A549 treated with RU486 at 1 μM for 4 hours (cell line): ENCODE measurements around the gene KXD1. TPM values are rescaled to one million over a fixed set of nuclear protein-coding genes. Genes with fewer than 3 reads are reported as not detected.

Source experiments
- total RNA-seq: library from RNA; stranded (reverse); fragments of 200-300 nt; extraction: Qiagen RNA extraction; gene quantifications from 5 replicates; pipeline ENCODE4 v1.2.3, GENCODE V29; 2022; ENCODE audit warnings: low read depth

Gene KXD1, protein sequence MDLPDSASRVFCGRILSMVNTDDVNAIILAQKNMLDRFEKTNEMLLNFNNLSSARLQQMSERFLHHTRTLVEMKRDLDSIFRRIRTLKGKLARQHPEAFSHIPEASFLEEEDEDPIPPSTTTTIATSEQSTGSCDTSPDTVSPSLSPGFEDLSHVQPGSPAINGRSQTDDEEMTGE
- 81.6 to 108 TPM (median 102 TPM) in 5 replicates for total RNA-seq

DNA sequence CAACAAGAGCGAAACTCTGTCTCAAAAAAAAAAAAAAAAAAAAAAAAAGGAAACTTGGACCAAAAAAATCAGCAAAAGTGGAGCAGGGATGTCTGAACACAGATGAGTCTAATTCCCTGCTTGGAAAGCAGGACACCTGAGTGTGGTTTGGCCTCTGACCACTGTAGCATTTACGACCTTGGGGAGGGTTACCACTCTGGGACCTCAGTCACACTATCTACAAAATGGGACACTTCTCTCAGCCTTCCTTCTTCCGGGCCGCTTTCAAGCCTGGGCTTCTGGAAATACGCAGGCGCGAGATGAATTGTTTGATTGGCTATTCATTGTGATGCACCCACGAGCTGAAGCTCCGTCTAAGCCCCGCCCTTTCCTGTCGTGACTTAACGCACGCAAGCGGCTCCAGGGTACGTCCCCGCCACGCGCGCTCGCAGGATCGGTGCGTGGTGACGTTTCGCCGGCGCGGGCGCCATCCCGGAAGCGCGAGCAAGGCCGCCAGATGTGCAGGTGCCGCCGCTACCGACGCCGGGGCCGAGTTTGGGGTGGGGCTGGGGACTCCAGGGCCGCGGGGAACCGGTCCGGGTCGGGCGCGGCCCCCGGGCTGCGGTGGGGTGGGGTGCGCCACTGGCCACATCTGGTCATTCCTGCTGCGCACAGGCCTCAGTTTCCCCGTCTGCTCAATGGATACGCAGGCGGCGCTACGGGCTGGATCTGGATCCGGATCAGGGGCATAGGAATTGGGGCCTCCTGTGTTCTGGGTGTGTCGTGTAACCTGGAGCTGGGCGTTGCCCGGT, at the start of gene KXD1:
Gene KXD1 (plus strand): TSS at position 460 of the 791 bp plus-strand sequence. CDS start 4,187 bp downstream, outside the sequence.

GRCh38 chr19:18521692-18522123, 36.0 kb upstream of the KXD1 start, which contains the start of gene ELL:
ELL (minus strand) TSS chr19:18522070; CDS start chr19:18522055, 15 bp downstream.

GRCh38 chr19:18542941-18543813, 14.5 kb upstream of the KXD1 start, which contains the start of gene FKBP8:
FKBP8 (minus strand) TSS chr19:18543573; CDS start chr19:18541970, 1,603 bp downstream.

GRCh38 chr19:18571564-18572344, 14.1 kb downstream of the KXD1 start, which contains the start of gene UBA52:
UBA52 (plus strand) TSS chr19:18571857; CDS start chr19:18573301, 1,444 bp downstream.

DNA sequence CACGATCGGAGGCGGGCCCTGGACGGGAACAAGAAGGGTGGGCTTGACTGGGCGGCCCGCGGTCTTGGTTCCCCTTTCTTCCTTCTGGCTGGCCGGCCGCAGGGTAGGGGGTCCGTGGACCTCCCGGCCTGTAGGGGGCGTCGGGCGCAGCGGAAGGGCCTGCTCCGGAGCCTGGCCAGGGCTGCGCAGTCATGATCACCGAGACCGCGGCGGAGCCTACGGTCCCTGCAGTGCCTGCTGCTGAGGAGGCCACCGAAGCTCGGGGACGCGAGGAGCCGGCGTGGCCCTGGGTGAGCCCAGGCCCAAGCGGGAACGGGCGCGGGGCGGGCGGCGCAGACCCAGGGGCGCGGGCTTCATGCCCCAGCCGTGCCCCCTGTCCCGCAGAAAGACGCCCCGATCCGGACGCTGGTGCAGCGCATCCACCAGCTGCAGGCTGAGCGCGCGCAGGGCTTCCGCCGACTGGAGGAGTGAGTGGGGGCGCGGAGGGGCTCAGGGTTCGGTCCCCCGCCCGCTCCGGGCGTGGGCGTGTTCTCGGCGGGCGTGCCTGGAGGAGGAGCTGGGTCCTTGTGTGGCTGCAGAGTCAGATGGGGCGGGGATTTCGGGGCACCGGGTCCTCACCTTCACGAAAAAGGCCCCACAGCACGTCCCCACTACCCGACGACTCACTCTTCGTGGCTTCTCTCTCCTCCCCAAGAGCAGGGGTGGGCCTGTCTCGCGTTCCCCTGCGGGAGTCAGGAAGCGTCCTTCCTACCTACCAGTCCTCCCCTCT, 31.1 kb downstream of the KXD1 start, which contains the start of gene REX1BD:
Gene REX1BD (plus strand): TSS at position 188 of the 769 bp plus-strand sequence. CDS start 4 bp downstream, at position 192.

GRCh38 chr19:18606281-18607225, 48.9 kb downstream of the KXD1 start, which contains the start of gene CRLF1:
CRLF1 (minus strand) TSS chr19:18606799; CDS start chr19:18606656, 143 bp downstream.

DNA sequence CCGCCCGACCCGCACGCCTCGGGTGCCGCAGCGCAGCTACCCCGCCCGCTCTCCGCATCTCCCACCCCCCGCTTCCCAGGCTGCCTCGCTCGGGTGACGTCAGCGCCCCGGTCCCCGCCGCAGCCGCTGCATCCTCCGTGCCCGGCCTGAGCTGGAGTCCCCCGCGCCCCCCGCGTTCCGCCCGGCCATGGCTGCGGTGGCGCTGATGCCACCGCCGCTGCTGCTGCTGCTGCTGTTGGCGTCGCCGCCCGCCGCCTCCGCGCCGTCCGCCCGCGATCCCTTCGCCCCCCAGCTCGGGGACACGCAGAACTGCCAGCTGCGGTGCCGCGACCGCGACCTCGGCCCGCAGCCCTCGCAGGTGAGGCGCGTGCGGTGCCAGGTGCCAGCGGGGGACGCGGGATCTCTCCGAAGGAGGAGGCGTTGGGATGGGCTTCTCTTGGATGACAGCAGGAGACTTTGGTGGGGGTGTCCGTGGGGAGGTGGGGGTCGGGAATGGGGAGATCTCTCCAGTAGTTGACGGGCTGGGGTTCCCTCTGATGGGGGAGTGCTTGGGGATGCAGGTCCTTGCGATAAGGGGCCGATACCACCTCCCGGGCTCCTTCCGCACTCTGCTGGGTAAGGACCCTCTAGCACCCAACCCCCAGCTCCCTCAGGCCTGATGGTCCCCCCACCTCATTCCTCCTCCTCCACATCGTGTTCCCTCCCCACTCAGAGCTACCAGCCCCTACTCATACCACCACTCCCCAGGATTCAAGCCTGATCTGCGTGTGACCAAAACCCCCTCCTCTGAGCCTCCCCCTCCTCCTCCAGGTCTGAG, 55.3 kb downstream of the KXD1 start, which contains the start of gene TMEM59L:
Gene TMEM59L (plus strand): TSS at position 99 of the 817 bp plus-strand sequence. CDS start 89 bp downstream, at position 188.

Other genes with a start within 250 kb of the KXD1 start
- 228 to 256 TPM (median 239 TPM) in 5 replicates for gene LSM4, start 234.8 kb upstream of the KXD1 start, total RNA-seq
- gene PGPEP1, start 217.3 kb upstream of the KXD1 start, total RNA-seq = 2.6 to 3.1 TPM (median 2.6 TPM) in 5 replicates
- 30.3 to 66.7 TPM (median 56.0 TPM) in 5 replicates for gene GDF15, start 171.7 kb upstream of the KXD1 start, total RNA-seq
- not detected in 5 replicates for gene LRRC25, start 160.2 kb upstream of the KXD1 start, total RNA-seq
- gene SSBP4, start 138.5 kb upstream of the KXD1 start, total RNA-seq = 34.1 to 57.9 TPM (median 51.4 TPM) in 5 replicates
- gene ISYNA1, start 119.7 kb upstream of the KXD1 start, total RNA-seq = 27.1 to 47.3 TPM (median 45.2 TPM) in 5 replicates
- gene ELL, start 35.8 kb upstream of the KXD1 start, total RNA-seq = 3.9 to 6.1 TPM (median 5.6 TPM) in 5 replicates
- 116 to 161 TPM (median 147 TPM) in 5 replicates for gene FKBP8, start 14.3 kb upstream of the KXD1 start, total RNA-seq
- gene UBA52, start 14.0 kb downstream of the KXD1 start, total RNA-seq = 1,017 to 1,354 TPM (median 1,138 TPM) in 5 replicates
- gene REX1BD, start 30.9 kb downstream of the KXD1 start, total RNA-seq = 43.0 to 66.6 TPM (median 58.2 TPM) in 5 replicates
- gene CRLF1, start 48.9 kb downstream of the KXD1 start, total RNA-seq = 1.1 to 4.2 TPM (median 3.3 TPM) in 5 replicates
- gene TMEM59L, start 55.0 kb downstream of the KXD1 start, total RNA-seq = 3.8 to 6.7 TPM (median 5.8 TPM) in 5 replicates
- gene KLHL26, start 79.2 kb downstream of the KXD1 start, total RNA-seq = 2.4 to 4.7 TPM (median 2.9 TPM) in 5 replicates
- gene CRTC1, start 125.8 kb downstream of the KXD1 start, total RNA-seq = 3.2 to 5.4 TPM (median 4.1 TPM) in 5 replicates
- gene COMP, start 233.4 kb downstream of the KXD1 start, total RNA-seq = 0.08 to 0.10 TPM in 2 of 5 replicates, not detected in the others